Stimulated activated CD8-positive, alpha-beta memory T cell treated with anti-CD3 and anti-CD28 coated beads, Interleukin-4, amount 100 ng/mL, for 1 hour (primary cell): Measurements from ENCODE around the gene SLC66A3.

Experiments
- DNase-seq, 2 donors: peaks; one replicate each; pipeline ENCODE4 v3.0.0-alpha.2; 2020; ENCODE audit warnings: low read depth in 2 of 2, low spot score in 1 of 2

Gene SLC66A3

GRCh38 chr2:11155381-11156035 lies at the start of gene SLC66A3:
Gene SLC66A3, plus strand, starts transcription at chr2:11155467. Its CDS starts 80 bp downstream, at chr2:11155547.
- no peak for DNase-seq

- DNase-seq: no peak
Observed at GRCh38 chr2:11109002-11109401, 46.3 kb upstream of the SLC66A3 start.

- no peak for DNase-seq
Observed at GRCh38 chr2:11112870-11113428, 42.3 kb upstream of the SLC66A3 start.

- no peak for DNase-seq
Observed at GRCh38 chr2:11117776-11118175, 37.5 kb upstream of the SLC66A3 start.

- no peak for DNase-seq
Observed at GRCh38 chr2:11118761-11119160, 36.5 kb upstream of the SLC66A3 start.

- no peak for DNase-seq
Observed at GRCh38 chr2:11121099-11121822, 34.0 kb upstream of the SLC66A3 start.

GRCh38 chr2:11121823-11122155 lies 33.5 kb upstream of the SLC66A3 start:
- no peak for DNase-seq

GRCh38 chr2:11122380-11122779 lies 32.9 kb upstream of the SLC66A3 start:
- DNase-seq: no peak

GRCh38 chr2:11123001-11123809 lies 32.1 kb upstream of the SLC66A3 start:
- no peak for DNase-seq

GRCh38 chr2:11123856-11124759 lies 31.2 kb upstream of the SLC66A3 start:
- DNase-seq: peak in 1 of 2 donors; percentile 17

GRCh38 chr2:11124760-11125068 lies 30.6 kb upstream of the SLC66A3 start:
- DNase-seq: no peak

- no peak for DNase-seq
Observed at GRCh38 chr2:11127761-11128160, 27.5 kb upstream of the SLC66A3 start.

- no peak for DNase-seq
Observed at GRCh38 chr2:11128243-11128951, 26.9 kb upstream of the SLC66A3 start.

GRCh38 chr2:11129598-11130449 lies 25.4 kb upstream of the SLC66A3 start:
- peak; percentile 46 to 61 for DNase-seq

- DNase-seq: no peak
Observed at GRCh38 chr2:11131166-11131920, 23.9 kb upstream of the SLC66A3 start.

- DNase-seq: no peak
Observed at GRCh38 chr2:11132036-11132671, 23.1 kb upstream of the SLC66A3 start.

GRCh38 chr2:11133238-11133935 lies 21.9 kb upstream of the SLC66A3 start:
- DNase-seq: no peak

- no peak for DNase-seq
Observed at GRCh38 chr2:11133936-11134320, 21.3 kb upstream of the SLC66A3 start.
